Frontal cortex (tissue), 4 donors: ENCODE measurements around the gene KRTAP4-2. TPM values are rescaled to one million over a fixed set of nuclear protein-coding genes. Genes with fewer than 3 reads are reported as not detected.
"Not testable (repeated sequence)": the region's sequence is repeated elsewhere in the genome, so short reads cannot be mapped to it uniquely, and the experiment has no call there.

Source experiments
- DNase-seq, 2 donors: peaks; one replicate each; pipeline ENCODE4 v3.0.0; 2012; ENCODE audit warnings: low spot score in 2 of 2
- FAIRE-seq: peaks from 2 replicates; lab custom pipeline; 2012; peaks lifted over from hg19 to GRCh38; lab: Jason Lieb, UNC
- total RNA-seq: library from RNA; depleted of rRNA; stranded (reverse); fragments of >200 nt; gene quantifications from one replicate; pipeline ENCODE4 v1.2.3, GENCODE V29; 2014
- donor health status: control.
- donor health status: control.
- donor health status: control.

KRTAP4-2 gene
- total RNA-seq: not detected

DNA sequence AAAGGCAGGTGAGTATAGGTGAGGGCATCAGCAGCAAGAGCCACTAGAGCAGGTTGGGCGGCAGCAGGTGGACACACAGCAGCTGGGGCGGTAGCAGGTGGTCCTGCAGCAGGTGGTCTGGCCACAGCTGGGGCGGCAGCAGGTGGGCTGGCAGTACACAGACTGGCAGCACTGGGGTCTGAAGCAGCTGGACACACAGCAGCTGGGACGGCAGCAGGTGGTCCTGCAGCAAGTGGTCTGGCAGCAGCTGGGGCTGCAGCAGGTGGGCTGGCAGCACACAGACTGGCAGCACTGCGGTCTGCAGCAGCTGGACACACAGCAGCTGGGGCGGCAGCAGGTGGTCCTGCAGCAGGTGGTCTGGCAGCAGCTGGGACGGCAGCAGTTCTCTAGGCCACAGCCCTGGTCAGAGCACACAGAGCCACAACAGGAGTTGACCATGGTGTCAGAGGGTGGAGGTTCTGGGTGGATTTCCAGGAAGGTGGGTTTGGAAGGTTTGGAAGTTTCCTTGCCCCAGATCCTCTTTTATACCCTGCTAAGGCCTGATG, at the start of gene KRTAP4-2:
Gene KRTAP4-2 (minus strand): TSS at position 495 of the 545 bp plus-strand sequence. CDS start 57 bp downstream, at position 438.
- no peak for FAIRE-seq
- DNase-seq: no peak

DNA sequence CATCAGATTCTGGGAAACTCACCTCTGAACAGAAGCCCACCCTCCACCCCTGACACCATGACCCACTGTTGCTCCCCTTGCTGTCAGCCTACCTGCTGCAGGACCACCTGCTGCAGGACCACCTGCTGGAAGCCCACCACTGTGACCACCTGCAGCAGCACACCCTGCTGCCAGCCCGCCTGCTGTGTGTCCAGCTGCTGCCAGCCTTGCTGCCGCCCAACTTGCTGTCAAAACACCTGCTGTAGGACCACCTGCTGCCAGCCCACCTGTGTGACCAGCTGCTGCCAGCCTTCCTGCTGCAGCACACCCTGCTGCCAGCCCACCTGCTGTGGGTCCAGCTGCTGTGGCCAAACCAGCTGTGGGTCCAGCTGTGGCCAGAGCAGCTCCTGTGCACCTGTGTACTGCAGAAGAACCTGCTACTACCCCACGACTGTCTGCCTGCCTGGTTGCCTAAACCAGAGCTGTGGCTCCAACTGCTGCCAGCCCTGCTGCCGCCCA, 48.6 kb upstream of the KRTAP4-2 start, which contains the start of gene KRTAP9-2:
Gene KRTAP9-2 (plus strand): TSS at position 51 of the 498 bp plus-strand sequence. CDS start 7 bp downstream, at position 58.
- not testable (repeated sequence) for FAIRE-seq

DNA sequence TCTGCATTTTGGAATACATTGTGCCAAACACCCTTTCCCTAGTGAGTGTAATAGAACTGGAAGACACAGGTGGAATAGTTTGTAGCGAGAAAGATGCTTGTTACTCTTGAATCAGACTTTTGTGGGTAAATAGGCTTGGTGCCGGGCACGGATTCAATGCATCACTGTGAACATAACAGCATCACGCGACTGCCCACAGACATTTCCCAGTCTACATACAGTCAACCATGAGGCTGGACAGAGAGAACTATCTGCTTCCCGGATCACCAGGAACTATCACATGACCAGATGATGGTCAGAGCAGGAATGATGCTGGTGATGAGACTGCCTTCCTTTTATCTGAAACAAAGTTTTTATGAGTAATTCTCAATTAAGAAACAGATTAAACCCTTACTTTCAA, 48.0 kb upstream of the KRTAP4-2 start:
- DNase-seq: no peak
- FAIRE-seq: no peak

More for the DNA sequence above, 48.6 kb upstream of the KRTAP4-2 start, which contains the start of gene KRTAP9-2:
- not testable (repeated sequence) for DNase-seq

DNA sequence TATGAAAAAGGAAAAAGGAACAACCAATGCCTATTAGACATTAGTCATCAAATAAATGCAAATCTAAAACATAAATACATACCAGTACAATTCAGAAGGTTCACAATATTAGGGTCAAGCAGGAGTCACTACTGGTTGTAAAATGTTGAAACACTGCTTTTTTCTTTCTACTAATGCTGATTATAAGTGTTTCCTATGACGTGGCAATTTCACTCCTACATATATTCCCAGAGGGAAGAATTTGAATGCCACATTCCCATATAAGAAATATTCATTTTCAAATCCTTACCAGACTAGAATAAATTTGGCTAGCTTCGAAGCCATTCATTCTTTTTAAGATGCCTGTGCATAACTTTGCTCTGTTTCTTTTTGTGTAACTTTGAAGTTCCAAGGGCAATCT, 45.8 kb upstream of the KRTAP4-2 start:
- FAIRE-seq: no peak
- no peak for DNase-seq

DNA sequence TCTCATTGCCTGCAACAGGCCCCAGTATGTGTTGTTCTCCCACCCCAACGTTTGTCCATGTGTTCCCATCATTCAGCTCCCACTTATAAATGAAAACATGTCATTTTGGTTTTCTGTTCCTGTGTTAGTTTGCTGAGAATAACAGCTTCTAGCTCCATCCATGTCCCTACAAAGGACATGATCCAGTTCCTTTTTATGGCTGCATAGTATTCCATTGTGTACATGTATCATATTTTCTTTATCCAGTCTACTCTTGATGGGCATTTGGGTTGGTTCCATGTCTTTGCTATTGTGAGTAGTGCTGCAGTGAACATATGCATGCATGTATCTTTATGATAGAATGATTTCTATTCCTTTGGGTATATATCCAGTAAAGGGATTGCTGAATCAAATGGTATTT, 37.7 kb upstream of the KRTAP4-2 start:
- FAIRE-seq (no peak), DNase-seq (no peak)

DNA sequence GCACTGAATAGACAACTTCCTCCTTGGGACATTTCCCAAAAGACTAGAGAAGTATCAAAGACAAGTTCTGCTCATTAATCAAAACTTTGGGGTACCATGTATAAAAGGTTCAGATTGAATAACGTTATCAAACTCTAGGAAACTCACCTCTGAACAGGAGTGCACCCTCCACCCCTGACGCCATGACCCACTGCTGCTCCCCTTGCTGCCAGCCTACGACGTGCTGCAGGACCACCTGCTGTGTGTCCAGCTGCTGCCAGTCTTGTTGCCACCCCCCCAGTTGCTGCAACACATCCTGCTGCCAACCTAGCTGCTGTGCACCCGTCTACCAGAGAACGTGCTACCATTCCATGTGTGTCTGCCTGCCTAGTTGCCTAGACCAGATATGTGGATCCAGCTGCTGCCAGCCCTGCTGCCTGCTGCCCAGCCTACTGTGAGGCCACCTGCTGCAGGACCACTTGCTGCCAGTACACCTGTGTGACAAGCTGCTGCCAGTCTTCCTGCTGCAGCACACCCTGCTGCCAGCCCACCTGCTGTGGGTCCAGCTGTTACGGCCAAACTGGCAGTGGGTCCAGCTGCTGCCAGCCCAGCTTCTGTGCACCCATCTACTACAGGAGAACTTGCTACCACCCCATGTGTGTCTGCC, 34.6 kb upstream of the KRTAP4-2 start:
- no peak for FAIRE-seq
- DNase-seq: no peak

DNA sequence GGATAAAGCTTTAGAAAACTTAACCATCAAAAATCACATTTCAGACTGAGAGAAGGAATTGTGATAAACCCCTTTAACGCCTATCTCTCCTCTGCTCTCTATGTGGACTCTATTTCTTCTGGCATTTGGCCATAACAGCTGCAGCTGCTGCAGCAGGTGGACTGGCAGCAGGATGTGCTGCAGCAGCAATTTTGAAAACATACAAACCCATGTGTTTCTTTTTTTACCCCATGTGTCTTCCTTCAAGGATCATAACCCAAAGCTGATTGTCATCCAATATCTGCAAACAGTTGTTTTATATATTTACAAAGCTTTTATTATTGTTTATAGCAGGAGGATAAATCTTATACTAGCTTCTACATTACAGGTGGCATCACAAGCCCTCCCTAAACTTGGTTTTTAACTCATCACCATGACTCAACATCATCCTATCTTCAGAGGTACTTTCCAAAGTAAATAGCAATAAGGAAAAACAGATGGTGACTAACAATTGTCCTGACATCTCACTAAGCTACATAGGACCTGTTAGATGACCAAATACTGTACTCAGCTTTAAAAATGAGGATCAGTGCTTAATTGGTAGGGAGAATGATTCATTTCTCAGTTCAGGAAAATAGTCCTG, 33.9 kb upstream of the KRTAP4-2 start:
- no peak for FAIRE-seq
- DNase-seq: no peak

DNA sequence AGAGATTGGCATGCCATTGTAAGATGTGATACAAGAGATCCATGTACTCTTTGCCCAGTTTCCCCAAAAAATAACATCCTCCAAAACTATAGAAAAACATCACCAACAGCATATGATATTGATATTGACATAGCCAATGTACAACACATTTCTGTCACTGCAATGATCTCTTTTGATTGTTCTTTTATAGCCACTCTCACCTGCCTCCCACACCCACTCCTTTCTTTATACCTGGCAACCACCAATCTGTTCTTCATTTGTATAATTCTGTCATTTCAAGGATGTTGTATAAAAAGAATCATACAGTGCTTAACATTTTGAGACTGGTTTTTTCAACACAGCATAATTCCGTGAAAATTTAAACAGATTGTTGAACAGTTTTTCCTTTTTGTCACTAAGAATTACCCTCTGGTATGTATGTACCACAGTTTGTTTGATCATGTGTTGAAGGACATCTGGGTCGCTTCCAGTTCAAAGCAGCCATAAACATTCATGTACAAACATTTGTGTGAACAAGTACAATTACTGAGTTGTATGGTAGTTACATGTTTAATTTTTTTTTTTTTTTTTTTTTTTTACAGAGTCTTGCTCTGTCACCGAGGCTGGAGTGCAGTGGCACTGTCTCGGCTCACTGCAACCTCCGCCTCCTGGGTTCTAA, 21.5 kb upstream of the KRTAP4-2 start:
- no peak for FAIRE-seq
- no peak for DNase-seq

DNA sequence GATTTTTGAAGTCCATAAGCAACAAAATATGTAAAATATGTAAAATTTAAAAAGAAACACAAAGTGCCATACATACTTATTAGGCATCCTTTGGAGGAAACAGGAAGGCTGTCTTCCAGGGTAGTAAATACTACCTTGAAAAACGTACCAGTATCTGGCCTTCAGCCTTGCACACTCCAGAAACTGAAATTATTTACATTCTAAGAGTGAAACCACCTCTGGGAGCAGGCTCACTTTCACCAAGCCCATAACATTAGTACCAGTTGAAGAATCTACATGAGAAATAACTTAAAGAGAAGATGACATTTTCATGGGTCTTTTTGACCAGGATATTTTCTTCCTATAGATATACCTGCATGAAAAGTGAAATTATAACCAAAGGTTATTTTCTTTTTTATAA, 18.0 kb upstream of the KRTAP4-2 start:
- no peak for DNase-seq
- FAIRE-seq: no peak

DNA sequence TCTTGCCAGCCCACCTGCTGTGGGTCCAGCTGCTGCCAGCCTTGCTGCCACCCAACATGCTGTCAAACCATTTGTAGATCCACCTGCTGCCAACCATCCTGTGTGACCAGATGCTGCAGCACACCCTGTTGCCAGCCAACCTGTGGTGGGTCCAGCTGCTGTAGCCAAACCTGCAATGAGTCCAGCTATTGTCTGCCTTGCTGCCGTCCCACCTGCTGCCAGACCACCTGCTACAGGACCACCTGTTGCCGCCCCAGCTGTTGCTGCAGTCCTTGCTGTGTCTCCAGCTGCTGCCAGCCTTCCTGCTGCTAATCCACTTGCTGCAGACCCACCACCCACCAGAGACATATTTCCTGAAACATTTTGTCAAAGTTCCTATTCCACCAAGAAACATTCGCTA, 12.3 kb upstream of the KRTAP4-2 start:
- no peak for DNase-seq
- FAIRE-seq: no peak

DNA sequence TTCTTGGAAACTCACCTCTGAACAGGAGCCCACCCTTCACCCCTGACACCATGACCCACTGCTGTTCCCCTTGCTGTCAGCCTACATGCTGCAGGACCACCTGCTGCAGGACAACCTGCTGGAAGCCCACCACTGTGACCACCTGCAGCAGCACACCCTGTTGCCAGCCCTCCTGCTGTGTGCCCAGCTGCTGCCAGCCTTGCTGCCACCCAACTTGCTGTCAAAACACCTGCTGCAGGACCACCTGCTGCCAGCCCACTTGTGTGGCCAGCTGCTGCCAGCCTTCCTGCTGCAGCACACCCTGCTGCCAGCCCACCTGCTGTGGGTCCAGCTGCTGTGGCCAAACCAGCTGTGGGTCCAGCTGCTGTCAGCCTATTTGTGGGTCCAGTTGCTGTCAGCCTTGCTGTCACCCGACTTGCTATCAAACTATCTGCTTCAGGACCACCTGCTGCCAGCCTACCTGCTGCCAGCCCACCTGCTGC, 11.9 kb upstream of the KRTAP4-2 start, which contains the start of gene KRTAP9-1:
Gene KRTAP9-1 (plus strand): TSS at position 51 of the 482 bp plus-strand sequence. CDS start 0 bp downstream, at position 51.
- not testable (repeated sequence) for DNase-seq, FAIRE-seq

DNA sequence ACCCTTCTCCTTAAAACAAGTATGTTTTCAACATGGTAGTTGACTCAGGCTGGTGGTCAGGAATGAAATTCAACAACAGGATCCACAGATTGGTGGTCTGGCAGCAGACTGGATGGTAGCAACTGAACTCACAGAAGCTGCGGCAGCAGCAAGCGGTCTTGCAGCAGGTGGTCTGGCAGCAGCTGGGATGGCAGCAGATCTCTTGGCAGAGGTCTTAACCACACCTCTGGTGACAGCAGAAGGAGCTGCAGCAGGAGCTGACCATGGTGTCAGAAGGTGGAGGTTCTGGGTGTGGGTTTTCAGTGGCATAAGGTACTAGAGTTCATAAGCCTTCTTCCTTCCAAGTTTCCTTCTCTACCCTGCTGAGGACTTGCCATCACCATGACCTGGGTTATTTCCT, 8.9 kb upstream of the KRTAP4-2 start:
- no peak for DNase-seq
- FAIRE-seq: no peak

DNA sequence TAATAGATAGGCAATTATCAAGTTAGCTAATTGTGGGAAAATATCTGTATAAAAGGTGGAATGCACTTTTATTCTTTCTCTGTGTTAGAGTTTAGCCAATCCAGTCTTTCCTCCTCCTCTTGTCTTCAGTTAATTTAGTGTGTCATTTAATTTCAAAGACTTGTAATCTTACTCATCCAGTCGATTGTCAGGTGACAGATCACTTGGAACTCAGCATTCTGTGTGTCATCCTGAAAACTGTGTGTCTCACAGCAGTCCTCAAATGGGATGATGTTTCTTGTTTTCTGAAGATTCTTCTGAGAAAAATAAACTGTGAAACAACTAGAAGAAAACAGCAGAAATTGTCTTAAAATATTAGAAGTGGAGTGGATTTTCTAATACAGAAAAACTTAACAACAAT, 7.0 kb upstream of the KRTAP4-2 start:
- DNase-seq (no peak), FAIRE-seq (no peak)

DNA sequence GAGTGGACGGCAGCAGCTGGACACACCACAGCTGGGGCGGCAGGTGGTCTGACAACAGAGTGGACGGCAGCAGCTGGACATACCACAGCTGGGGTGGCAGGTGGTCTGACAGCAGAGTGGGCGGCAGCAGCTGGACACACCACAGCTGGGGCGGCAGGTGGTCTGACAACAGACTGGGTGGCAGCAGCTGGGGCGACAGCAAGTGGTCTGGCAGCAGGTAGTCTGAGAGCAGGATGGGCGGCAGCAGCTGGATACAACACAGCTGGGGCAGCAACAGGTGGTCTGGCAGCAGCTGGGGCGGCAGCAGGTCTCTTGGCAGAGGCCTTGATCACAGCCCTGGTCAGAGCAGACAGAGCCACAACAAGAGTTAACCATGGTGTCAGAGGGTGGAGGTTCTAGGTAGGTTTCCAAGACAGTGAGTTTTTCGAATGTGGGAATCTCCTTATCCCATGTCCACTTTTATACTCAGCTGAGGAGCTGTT, 6.5 kb upstream of the KRTAP4-2 start, which contains the start of gene KRTAP4-1:
Gene KRTAP4-1 (minus strand): TSS at position 432 of the 482 bp plus-strand sequence. CDS start 57 bp downstream, at position 375.
- DNase-seq (no peak), FAIRE-seq (no peak)

DNA sequence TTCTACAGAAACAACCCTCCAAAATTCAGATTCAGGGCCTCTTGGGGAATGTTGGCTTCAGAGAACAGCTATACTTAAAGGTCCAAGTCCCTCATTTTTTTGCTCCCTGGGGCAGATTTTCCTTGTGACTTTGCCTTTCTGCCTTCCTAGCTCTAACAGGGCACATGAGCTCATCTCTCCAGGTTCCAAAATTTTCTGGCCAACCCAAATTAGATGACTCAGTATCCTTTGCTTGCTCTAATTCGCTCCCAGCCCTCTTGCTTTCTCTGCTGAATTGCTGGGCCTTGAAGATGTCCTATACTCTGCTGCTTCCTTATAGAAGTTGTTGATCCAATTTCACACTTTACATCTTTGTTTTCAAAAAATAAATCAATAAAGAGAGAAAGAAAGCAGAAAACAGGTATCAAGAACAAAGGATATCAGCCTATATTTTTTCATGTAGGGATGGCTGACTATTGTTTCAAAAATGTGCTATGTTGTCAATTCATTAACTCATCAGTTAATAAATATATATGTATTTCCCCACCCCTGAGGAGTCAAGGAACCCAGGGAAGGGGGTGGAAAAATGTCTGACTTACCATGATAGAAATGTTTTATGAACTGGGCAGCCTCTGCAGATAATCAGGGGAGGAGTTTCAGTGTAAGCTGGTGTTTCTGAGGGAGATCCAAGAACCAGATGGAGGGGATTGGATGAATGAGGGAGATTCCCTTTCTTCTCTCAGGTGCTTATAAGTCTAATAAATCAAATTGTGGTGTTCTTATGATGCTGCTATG, 1.0 kb upstream of the KRTAP4-2 start:
- DNase-seq (no peak), FAIRE-seq (no peak)

DNA sequence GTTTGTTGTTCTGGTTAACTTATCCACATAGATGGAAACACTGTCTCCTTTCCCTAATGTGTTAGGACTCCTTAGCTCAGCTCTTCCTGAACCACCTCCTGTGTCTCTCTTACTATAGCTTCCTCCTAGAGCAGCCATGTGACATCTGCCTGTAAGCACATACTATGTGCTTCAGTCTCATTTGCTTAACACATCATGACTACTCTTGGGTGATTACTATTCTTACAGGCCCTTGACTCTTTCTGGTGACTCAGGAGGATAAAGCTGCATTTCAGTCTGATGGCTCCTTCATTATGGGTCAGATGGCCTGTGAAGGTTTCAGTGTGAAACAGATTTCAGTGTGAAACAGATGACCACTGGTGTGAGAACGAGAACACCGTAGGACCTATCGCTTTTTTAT, 320 bp upstream of the KRTAP4-2 start:
- no peak for FAIRE-seq
- DNase-seq: no peak

DNA sequence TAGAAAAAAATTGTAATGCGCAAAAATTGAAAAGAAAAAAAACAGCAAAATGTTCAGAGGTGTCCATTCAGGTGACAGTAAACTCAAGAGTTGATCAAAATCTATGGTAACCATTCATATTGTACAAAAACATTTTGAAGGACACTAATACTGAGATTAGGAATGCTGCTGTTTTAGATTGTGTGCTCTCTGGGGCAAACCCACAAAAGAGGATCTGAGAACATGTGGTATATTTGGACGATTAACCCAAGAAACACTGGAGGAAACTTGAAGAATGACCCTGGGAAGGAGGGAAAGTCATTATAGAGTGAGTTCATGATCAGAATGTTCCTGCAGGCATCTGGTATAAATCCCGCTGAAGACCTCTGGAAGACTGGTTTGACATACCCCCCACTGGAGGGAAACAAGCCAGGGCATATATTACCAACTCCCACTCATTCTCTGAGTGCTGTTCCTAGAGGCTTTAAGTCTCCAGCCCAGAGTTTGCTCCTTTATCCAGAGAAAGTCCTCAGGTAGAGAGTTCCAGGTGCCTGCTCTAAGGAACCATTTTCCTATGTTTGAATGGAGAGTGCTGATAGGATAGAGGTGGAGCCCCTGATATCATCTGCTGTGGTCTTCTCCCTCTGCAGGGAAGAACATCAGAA, 1.2 kb downstream of the KRTAP4-2 start:
- DNase-seq: no peak
- FAIRE-seq: no peak

DNA sequence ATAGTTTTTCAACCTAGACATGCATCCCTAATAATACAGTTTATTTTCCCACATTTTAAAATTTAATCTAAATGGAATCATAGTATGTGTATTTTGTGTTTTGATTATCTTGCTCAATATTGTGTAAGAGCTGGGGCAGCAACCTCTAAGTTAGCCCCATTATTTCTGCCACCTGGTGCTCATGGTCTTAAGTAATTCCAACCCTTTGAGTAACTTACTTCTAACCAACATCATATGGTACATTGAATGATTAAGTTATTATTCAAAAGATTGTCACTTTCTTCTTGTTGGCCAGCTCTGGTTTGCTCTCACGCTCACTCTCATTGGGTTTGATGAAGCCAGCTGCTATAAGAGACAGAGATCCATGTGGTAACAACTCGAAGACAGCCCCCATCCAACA, 6.1 kb downstream of the KRTAP4-2 start:
- no peak for DNase-seq
- no peak for FAIRE-seq

DNA sequence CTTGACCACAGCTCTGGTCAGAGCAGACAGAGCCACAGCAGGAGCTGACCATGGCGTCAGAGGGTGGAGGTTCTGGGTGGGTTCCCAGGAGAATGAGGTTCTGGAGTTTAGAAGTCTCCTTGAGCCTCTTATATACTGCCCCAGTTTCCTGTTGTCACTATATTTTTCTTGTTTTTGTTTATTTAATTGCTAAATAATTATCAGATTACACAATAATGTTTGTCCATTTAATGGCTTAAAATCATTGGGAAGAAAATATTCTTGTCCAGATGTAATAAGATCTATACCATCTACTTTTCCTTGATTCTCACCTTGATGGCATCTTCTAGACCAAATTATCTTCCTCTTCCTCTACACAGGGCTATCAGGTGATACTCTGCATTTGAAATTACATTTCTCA, 9.9 kb downstream of the KRTAP4-2 start, which contains the start of gene KRTAP4-3:
Gene KRTAP4-3 (minus strand): TSS at position 101 of the 400 bp plus-strand sequence. CDS start 49 bp downstream, at position 52.
- DNase-seq (no peak), FAIRE-seq (no peak)
